ENCODE measurements around the gene KLF9.
"Not testable (repeated sequence)": the region's sequence is repeated elsewhere in the genome, so short reads cannot be mapped to it uniquely, and the experiment has no call there.

The KLF9 gene

DNA sequence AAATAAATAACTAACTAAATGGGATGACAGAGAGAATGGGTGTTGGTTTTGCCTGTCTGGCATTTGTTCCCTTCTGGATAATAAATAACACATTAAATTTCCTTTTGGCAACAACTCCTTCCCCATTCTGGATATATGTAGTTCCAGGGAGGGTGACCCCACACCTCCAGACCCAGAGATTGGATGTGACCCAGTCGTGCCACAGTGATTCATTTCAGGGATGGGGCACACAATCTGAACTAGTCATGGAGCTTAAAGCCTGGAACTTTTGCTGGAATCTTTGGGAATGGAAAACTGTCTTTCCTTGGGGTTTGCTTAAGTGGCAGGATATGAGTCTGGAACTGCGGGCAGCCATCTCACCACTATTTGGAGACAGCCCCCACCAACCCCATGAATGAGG lies 11.3 kb downstream of the KLF9 start:
- no peak for DNase-seq

DNA sequence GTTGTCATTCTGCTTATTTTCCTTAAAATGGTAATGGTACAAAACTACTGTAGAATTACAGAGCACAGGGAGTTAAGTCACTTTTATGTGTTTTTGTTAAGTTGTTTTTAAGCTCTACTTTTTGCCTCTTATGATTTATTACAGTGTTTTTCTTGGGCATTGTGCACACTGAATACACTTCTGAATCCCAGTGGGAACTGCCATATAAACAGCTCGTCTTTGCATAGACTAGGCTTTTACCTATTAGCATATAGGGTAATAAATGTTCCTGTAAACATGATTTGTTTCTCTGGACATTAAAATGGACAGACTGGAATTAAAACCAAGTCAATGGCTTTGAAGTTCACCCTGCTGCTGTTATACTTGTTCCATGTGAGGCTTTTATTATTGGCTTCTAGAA lies 12.2 kb downstream of the KLF9 start:
- no peak for DNase-seq

- DNase-seq, result not testable (repeated sequence)
Observed at GRCh38 chr9:70401241-70401640, 13.2 kb downstream of the KLF9 start.

- no peak for DNase-seq
Observed at GRCh38 chr9:70400107-70400892, 14.2 kb downstream of the KLF9 start.

- no peak for DNase-seq
Observed at GRCh38 chr9:70399141-70399540, 15.3 kb downstream of the KLF9 start.

GRCh38 chr9:70398145-70398556 lies 16.3 kb downstream of the KLF9 start:
- no peak for DNase-seq

- DNase-seq, result no peak
Observed at GRCh38 chr9:70395652-70396051, 18.8 kb downstream of the KLF9 start.

DNA sequence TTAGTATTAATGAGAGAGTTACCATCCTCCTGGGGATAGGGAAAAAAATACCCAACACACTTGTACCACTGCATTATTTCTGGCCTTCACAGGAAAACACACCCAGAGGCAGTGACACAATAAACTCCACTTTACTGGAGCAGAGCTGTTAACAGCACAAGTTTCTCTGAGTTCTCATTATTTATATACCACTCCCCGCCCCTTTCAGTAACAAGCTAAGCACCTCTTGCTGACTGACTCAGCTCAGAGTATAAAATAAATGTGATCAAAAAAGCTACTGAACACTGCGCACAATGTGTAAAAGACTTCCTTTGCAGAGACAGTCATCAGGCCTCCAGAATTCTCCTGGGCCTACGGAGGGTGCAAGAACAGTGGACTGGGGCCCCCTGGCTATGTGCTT lies 21.6 kb downstream of the KLF9 start:
- DNase-seq, result no peak

- no peak for DNase-seq
Observed at GRCh38 chr9:70392189-70392588, 22.3 kb downstream of the KLF9 start.

DNA sequence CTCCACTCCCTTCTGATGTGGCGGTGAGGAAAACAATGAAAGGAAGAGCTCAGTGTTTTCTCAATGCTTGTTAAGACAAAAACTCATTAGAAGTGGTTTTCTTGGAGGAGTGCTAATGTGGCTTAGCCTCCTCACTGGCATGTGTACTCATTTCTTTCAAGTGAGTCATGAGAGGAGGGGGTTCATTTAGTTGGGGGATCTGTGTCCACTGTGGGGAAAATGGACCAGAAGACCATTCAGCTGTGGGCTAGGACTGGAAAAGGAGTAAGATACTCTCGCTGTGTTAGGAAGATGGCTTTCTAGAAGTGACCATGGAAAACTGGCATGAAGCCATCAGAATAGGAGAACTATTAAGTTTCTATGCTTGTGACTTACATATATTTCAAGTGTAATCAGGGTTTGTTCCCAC lies 23.5 kb downstream of the KLF9 start:
- DNase-seq, result no peak

DNA sequence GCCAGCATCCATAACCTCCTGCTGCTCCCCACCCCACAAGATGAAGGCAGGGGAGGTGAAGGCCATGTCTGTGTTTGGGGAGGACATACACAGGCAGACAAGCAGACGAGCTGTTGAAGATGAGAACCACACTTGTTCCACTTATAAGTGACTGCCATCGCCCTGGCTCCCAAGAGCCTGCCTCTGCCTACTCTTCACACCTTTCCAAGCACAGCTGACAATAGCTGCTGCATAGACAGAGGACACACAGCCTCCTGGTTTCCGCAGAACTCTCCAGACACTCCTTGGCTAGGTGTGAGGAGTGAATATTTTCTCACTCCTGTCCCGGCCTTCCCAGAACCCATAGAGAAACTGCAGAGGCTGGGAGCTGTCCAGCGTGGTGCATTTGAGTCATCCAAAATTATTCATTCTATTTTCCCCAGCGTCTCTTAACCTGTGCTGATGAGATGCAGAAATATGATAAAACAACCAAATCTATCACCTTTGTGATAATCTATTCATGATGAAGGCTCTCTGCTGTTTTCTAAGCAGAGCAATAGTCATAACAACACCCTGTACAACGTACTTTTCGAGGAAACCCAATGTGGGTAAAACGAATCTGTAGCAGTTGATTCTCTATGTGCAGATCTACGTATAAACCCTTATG lies 24.7 kb downstream of the KLF9 start:
- DNase-seq, result no peak

- no peak for DNase-seq
Observed at GRCh38 chr9:70389188-70389587, 25.3 kb downstream of the KLF9 start.

- DNase-seq, result no peak
Observed at GRCh38 chr9:70387663-70388062, 26.8 kb downstream of the KLF9 start.

DNA sequence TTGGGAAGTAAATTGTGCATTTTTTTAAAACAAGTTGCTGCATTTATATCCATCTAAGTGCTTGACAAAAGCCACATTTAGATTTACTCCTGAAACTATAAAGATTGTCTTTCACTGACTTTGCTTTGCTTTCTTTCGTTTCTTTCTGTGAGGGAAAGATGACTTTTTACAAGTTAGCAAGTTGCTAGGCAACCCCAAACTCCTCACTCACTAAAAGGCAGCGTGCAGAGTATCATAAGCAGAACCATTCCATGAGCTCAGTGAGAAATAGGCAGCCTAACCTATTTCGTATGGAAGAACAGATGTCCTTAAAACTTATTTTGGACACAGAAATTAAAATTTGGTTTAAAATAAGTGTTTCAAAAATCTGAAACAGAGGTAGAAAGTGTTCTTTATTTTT lies 29.0 kb downstream of the KLF9 start:
- no peak for DNase-seq

- no peak for DNase-seq
Observed at GRCh38 chr9:70382709-70383605, 31.5 kb downstream of the KLF9 start.

- DNase-seq, result no peak
Observed at GRCh38 chr9:70382046-70382708, 32.3 kb downstream of the KLF9 start.

DNA sequence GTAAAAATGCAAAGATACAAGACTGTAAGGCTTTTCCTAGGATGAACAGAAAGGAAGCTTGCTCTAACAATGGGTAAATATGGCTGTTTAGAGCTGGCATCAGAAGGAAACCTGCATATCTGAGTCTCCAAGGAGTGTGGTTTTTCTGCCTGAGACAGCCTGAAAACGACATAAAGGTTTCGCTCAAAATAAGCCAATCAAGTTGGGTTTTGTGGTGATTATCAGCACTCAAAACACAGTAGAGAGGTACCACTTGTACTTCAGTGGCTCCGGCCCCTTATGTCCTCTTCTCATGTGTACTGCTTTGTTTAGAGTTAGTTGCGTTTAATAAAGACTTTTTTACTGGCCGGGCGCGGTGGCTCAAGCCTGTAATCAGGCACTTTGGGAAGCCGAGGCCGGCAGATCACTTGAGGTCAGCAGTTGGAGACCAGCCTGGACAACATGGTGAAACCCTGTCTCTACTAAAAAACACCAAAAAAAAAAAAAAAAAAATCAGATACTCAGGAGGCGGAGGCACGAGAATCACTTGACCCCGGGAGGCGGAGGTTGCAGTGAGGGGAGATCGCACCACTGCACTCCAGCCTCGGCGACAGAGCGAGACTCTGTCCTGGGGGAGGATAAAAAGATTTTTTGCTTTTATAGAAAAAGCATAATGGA lies 39.4 kb downstream of the KLF9 start:
- no peak for DNase-seq

- no peak for DNase-seq
Observed at GRCh38 chr9:70367305-70367930, 47.0 kb downstream of the KLF9 start.

DNA sequence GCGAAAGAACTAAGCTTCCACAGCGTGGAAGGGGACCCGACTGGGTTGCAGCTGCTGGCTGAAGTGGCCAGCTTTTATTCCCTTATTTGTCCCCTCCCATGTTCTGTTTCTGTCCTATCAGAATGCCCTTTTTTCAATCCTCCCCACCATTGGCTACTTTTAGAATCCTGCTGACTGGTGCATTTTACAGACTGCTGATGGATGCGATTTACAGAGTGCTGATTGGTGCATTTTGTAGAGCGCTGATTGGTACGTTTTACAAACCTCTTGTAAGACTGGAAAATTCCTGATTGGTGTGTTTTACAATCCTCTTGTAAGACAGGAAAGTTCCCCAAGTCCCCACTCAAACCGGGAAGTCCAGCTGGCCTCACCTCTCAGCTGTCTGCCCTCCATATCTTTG lies 50.7 kb downstream of the KLF9 start:
- no peak for DNase-seq

DNA sequence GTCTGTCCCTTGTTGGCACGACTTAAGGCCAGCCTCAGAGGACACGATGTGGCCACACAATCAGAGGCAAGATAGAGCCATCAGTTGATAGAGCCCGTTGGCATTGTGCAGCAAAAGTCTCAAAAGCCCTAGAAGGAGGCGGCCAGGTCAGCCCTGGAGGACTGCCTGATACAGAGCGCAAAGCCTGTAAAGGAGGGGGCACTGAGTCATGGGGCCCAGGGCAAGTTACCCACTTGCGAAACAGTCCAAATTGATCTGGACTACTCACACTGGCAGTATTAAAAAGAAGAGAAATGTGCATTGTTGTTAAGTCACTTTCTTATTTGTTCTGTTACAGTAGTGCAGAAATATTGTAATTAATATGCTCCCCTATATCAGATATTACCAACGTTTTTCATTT lies 51.5 kb downstream of the KLF9 start:
- no peak for DNase-seq

- no peak for DNase-seq
Observed at GRCh38 chr9:70355801-70356200, 58.7 kb downstream of the KLF9 start.

DNA sequence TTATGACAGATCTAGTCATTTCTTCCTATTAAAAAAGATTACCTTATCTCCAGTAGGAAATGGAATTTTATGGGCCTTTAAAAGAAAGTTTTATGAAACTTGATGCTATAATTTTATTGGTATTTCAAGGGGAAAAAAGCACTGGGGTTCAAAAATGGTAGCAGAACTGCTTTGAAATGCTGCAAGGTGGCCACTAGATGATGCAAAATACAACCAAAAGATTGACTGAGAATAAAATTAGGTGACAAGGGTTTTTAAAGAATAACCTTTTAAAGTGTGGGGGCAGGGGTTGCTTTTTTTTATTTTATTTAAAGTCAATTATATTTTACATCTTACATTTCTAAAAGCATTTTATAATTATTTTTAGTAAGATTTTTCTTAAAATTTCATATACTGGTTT lies 61.7 kb downstream of the KLF9 start:
- no peak for DNase-seq

Measured in stimulated activated CD4-positive, alpha-beta T cell treated with anti-CD3 and anti-CD28 coated beads, Interleukin-4, amount 100 ng/mL, for 4 hours (primary cell).